HepG2 (cell line): ENCODE results near the gene SMIM38. TPM values are rescaled to one million over a fixed set of nuclear protein-coding genes. Genes with fewer than 3 reads are reported as not detected.

Experiments used
- BATF2 ChIP-seq: sonication (generic); formaldehyde crosslinking; IDR thresholded peaks from 2 replicates; pipeline ENCODE4 v1.8.0; 2022; ENCODE audit warnings: mild to moderate bottlenecking, missing genetic modification reagents, moderate library complexity
- FUBP1 ChIP-seq: sonication (generic); formaldehyde crosslinking; IDR thresholded peaks from 2 replicates; pipeline ENCODE4 v1.5.1; 2020; ENCODE audit warnings: missing genetic modification reagents, mild to moderate bottlenecking, borderline replicate concordance
- JUNB ChIP-seq: sonication (generic); formaldehyde crosslinking; IDR thresholded peaks from 2 replicates; pipeline ENCODE4 v1.8.0; 2022; ENCODE audit warnings: missing genetic modification reagents, mild to moderate bottlenecking, borderline replicate concordance
- LCORL ChIP-seq, 2 experiments: fragments of 450-650 bp in 1 of 2; sonication (generic) in 1 of 2; formaldehyde crosslinking in 1 of 2; IDR thresholded peaks; 2 replicates each; pipeline versions ENCODE4 v1.5.0 to v1.6.1; 2017 to 2020; ENCODE audit warnings: antibody characterized with exemption in 1 of 2, missing genetic modification reagents in 1 of 2
- MIXL1 ChIP-seq: IDR thresholded peaks from 2 replicates; pipeline ENCODE4 v1.6.1; 2016
- MLX ChIP-seq: IDR thresholded peaks from 2 replicates; pipeline ENCODE4 v1.6.1; 2016
- NCOA2 ChIP-seq: sonication (generic); formaldehyde crosslinking; IDR thresholded peaks from 2 replicates; pipeline ENCODE4 v1.8.0; 2022; ENCODE audit warnings: inconsistent platforms
- PATZ1 ChIP-seq: sonication (generic); formaldehyde crosslinking; IDR thresholded peaks from 2 replicates; pipeline ENCODE4 v1.4.0; 2020; ENCODE audit warnings: missing genetic modification reagents
- SOX5 ChIP-seq: IDR thresholded peaks from 2 replicates; pipeline ENCODE4 v1.6.1; 2016; ENCODE audit warnings: borderline replicate concordance
- SP140L ChIP-seq: sonication (generic); formaldehyde crosslinking; IDR thresholded peaks from 2 replicates; pipeline ENCODE4 v1.4.0; 2020; ENCODE audit warnings: missing genetic modification reagents, borderline replicate concordance
- THAP11 ChIP-seq: IDR thresholded peaks from 2 replicates; pipeline ENCODE4 v1.6.1; 2016; ENCODE audit warnings: missing biosample characterization, missing genetic modification reagents
- ZNF33A ChIP-seq: sonication (generic); formaldehyde crosslinking; IDR thresholded peaks from 2 replicates; pipeline ENCODE4 v1.5.1; 2020; ENCODE audit warnings: missing genetic modification reagents, mild to moderate bottlenecking, moderate library complexity, borderline replicate concordance
- ZNF619 ChIP-seq: sonication (generic); formaldehyde crosslinking; IDR thresholded peaks from 2 replicates; pipeline ENCODE4 v1.4.0; 2020; ENCODE audit warnings: mild to moderate bottlenecking, missing genetic modification reagents
- ZNF644 ChIP-seq: IDR thresholded peaks from 2 replicates; pipeline ENCODE4 v1.6.1; 2016; ENCODE audit warnings: low read depth
- ZNF672 ChIP-seq: sonication (generic); formaldehyde crosslinking; IDR thresholded peaks from 2 replicates; pipeline ENCODE4 v1.8.1; 2022; ENCODE audit warnings: missing genetic modification reagents
- ZNF776 ChIP-seq: sonication (generic); formaldehyde crosslinking; IDR thresholded peaks from 2 replicates; pipeline ENCODE4 v1.4.0; 2020; ENCODE audit warnings: mild to moderate bottlenecking, missing genetic modification reagents
- ZSCAN31 ChIP-seq: sonication (generic); formaldehyde crosslinking; IDR thresholded peaks from 2 replicates; pipeline ENCODE4 v1.5.0; 2020; ENCODE audit warnings: low read depth, mild to moderate bottlenecking, missing genetic modification reagents
- polyA plus RNA-seq, 8 experiments: library from polyadenylated mRNA; depleted of rRNA in 3 of 8; stranded (reverse) in 7 of 8; unstranded in 1 of 8; fragments of >200 nt; fragmentation: Illumina TruSeq in 4 of 8; extraction: Trizol in 4 of 8; gene quantifications; 2 replicates each; pipeline versions ENCODE4 v1.2.1 to v1.2.3, GENCODE V29; 2011 to 2016; ENCODE audit warnings: low read depth in 4 of 8, missing spikeins in 1 of 8, mixed read lengths in 1 of 8; ENCODE audit not compliant: insufficient read depth in 1 of 8
- total RNA-seq, 5 experiments: library from RNA; depleted of rRNA; stranded (reverse); fragments of >200 nt; fragmentation: Illumina TruSeq; extraction: Trizol; gene quantifications; 2 replicates each; pipeline ENCODE4 v1.2.3, GENCODE V29; 2016; ENCODE audit warnings: low read depth in 1 of 5
- TF ChIP-seq, protein P1 (sequence below): sonication (generic); formaldehyde crosslinking; IDR thresholded peaks from 2 replicates; pipeline ENCODE4 v1.4.0; 2020; ENCODE audit warnings: missing genetic modification reagents, borderline replicate concordance

The SMIM38 gene
- total and polyA plus RNA-seq, 2 of the 13 experiments (the other 11 are each of a cell fraction or from before 2014, with no cell fraction given) = 0.30 to 0.40 TPM

DNA sequence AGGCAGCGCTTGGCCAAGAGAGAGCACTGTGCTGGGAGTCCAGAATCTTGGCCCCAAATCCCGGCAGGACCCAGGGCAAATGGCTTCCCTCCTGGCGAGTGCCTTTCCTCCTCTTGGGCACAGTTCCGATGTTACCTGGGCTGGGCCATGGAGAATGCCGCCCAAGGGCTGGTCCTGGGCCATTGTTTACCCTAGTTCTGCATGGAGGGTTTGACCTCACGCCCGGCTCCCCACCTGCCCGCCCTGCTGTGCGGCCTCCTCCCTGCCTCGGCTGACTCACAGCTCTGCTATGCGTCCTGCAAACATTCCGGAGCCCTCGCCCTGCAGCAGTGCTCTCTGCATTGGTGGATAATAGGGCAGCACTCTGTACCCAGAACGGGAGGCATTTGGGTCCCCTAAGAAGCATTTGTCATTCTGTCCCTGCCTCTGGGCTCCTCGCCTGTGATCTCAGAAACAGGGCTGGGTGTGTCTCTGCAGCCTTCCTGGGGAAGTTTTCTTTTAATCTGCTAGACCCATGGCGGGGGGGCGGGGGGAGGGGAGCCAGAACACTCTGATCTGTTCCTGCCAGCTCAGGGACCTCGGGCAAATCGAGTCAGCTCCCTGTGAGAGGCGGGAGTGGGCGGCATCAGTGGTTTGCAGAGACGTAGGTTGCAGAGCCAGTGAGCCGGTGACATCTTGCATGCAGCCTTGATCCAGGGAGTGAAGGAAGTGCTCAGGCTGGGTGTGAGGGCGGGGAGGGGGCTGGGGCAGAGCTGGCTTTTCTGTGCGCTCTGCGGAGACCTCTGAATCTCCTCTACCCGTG, 32.9 kb upstream of the SMIM38 start (continued):
- TF ChIP-seq ZNF33A (CRISPR knock-in tag) (no peak), SP140L (CRISPR knock-in tag) (no peak), ZNF672 (CRISPR knock-in tag) (no peak), MIXL1 (CRISPR knock-in tag) (no peak), ZNF619 (CRISPR knock-in tag) (0 out of 2 replicates have a peak, but pooled peaks have one; percentile 46), THAP11 (peak; percentile 55), NCOA2 (CRISPR knock-in tag) (peak; percentile 40; the same call in 1 of the 2 replicates), ZNF776 (CRISPR knock-in tag) (no peak), LCORL (IDR thresholded peaks at IDR 0.05) (no peak), LCORL (CRISPR knock-in tag; IDR thresholded peaks at IDR 0.05) (peak; percentile 98), ZNF644 (CRISPR knock-in tag) (0 out of 2 replicates have a peak, but pooled peaks have one; percentile 45), MLX (CRISPR knock-in tag) (peak; percentile 71; the same call in 1 of the 2 replicates), SOX5 (CRISPR knock-in tag) (peak; percentile 82), FUBP1 (CRISPR knock-in tag) (no peak), JUNB (CRISPR knock-in tag) (peak; percentile 99), ZSCAN31 (CRISPR knock-in tag) (peak; percentile 77; the same call in 1 of the 2 replicates), BATF2 (CRISPR knock-in tag) (no peak), PATZ1 (CRISPR knock-in tag) (peak; percentile 94)
- TF ChIP-seq, protein P1, sequence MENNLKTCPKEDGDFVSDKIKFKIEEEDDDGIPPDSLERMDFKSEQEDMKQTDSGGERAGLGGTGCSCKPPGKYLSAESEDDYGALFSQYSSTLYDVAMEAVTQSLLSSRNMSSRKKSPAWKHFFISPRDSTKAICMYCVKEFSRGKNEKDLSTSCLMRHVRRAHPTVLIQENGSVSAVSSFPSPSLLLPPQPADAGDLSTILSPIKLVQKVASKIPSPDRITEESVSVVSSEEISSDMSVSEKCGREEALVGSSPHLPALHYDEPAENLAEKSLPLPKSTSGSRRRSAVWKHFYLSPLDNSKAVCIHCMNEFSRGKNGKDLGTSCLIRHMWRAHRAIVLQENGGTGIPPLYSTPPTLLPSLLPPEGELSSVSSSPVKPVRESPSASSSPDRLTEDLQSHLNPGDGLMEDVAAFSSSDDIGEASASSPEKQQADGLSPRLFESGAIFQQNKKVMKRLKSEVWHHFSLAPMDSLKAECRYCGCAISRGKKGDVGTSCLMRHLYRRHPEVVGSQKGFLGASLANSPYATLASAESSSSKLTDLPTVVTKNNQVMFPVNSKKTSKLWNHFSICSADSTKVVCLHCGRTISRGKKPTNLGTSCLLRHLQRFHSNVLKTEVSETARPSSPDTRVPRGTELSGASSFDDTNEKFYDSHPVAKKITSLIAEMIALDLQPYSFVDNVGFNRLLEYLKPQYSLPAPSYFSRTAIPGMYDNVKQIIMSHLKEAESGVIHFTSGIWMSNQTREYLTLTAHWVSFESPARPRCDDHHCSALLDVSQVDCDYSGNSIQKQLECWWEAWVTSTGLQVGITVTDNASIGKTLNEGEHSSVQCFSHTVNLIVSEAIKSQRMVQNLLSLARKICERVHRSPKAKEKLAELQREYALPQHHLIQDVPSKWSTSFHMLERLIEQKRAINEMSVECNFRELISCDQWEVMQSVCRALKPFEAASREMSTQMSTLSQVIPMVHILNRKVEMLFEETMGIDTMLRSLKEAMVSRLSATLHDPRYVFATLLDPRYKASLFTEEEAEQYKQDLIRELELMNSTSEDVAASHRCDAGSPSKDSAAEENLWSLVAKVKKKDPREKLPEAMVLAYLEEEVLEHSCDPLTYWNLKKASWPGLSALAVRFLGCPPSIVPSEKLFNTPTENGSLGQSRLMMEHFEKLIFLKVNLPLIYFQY (CRISPR knock-in tag) = peak; percentile 48; the same call in 1 of the 2 replicates
